MM.1S (cell line): ENCODE measurements around the gene ZNF808.
"Not testable (repeated sequence)": the region's sequence is repeated elsewhere in the genome, so short reads cannot be mapped to it uniquely, and the experiment has no call there.

Source experiments
- EZH2 ChIP-seq: fragments of 300-600 bp; sonication (generic); optimal IDR thresholded peaks from 2 replicates; pipeline ENCODE3; 2017; ENCODE audit warnings: low read depth, mild to moderate bottlenecking, antibody characterized with exemption, low read length, mixed read lengths
- TF ChIP-seq, protein P1 (sequence below): fragments of 300-600 bp; sonication (generic); IDR thresholded peaks from 2 replicates; pipeline ENCODE4 v1.5.1; 2016; ENCODE audit warnings: antibody characterized with exemption, low read length, mixed read lengths

DNA sequence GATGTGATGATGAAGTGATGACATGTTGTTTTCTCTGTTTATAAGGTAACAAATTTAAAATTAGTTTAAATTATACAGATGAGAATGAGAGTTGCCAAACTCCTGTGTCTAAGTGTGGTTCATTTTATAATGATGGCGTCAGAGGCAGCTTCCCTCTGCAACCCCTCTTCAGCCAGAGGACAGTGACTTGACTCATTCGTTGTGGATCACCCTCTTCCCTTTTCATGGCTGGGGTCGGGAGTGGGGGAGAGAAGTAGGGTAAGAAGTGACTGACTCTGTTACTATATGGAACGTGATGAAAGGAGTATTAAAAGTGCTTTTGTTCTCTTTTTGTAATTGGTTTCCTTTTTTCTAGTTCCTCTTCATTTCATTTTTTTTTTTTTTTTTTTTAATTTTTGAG lies 11.3 kb downstream of the ZNF808 start:
- not testable (repeated sequence) for TF ChIP-seq EZH2
- TF ChIP-seq, protein P1, sequence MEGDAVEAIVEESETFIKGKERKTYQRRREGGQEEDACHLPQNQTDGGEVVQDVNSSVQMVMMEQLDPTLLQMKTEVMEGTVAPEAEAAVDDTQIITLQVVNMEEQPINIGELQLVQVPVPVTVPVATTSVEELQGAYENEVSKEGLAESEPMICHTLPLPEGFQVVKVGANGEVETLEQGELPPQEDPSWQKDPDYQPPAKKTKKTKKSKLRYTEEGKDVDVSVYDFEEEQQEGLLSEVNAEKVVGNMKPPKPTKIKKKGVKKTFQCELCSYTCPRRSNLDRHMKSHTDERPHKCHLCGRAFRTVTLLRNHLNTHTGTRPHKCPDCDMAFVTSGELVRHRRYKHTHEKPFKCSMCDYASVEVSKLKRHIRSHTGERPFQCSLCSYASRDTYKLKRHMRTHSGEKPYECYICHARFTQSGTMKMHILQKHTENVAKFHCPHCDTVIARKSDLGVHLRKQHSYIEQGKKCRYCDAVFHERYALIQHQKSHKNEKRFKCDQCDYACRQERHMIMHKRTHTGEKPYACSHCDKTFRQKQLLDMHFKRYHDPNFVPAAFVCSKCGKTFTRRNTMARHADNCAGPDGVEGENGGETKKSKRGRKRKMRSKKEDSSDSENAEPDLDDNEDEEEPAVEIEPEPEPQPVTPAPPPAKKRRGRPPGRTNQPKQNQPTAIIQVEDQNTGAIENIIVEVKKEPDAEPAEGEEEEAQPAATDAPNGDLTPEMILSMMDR = not testable (repeated sequence)
